ENCODE measurements around the gene COA6. TPM values are rescaled to one million over a fixed set of nuclear protein-coding genes. Genes with fewer than 3 reads are reported as not detected.

COA6 gene
- total and polyA plus RNA-seq, 8 donors, result 8.1 to 167 (median 52.3) TPM

GRCh38 chr1:234331507-234331906 is 41.7 kb upstream of the COA6 start:
- no peaks in the 10 kb centered on the region for H3K36me3 ChIP-seq
- WGBS, 5 donors, result 70 to 89% (median 86%) methylated on average over 2 of the region's 2 CpGs
- peaks cover 0 to 7% (median 2%) of the 10 kb centered on the region in 4 donors for H3K4me1 ChIP-seq
- TF ChIP-seq EP300 (IDR thresholded peaks at IDR 0.05), result no peak
- TF ChIP-seq POLR2A (IDR thresholded peaks at IDR 0.05), result no peak
- TF ChIP-seq POLR2AphosphoS5 (IDR thresholded peaks at IDR 0.05), result no peak
- TF ChIP-seq CTCF (IDR thresholded peaks at IDR 0.05), result no peak
- intact Hi-C loops (cut with DNase I; ENCODE audit: low total_unique reads), result no loop called here
- no peak for DNase-seq
- peaks cover 0 to 13% (median 6%) of the 10 kb centered on the region in 4 donors for H3K9me3 ChIP-seq
- H3K27me3 ChIP-seq, result peaks cover 0 to under 1% (median 0%) of the 10 kb centered on the region in 3 donors
- no peak overlapping the region for H3K4me3 ChIP-seq
- H3K27ac ChIP-seq, result no peak overlapping the region

- no peak for DNase-seq
- Histone ChIP-seq H3K36me3 (no peaks in the 10 kb centered on the region), H3K27me3 (no peaks in the 10 kb centered on the region), H3K4me3 (no peak overlapping the region), H3K4me1 (no peaks in the 10 kb centered on the region), H3K27ac (no peak overlapping the region), H3K9me3 (peaks cover 0 to 36% (median 16%) of the 10 kb centered on the region in 4 donors)
- intact Hi-C loops (cut with DNase I; ENCODE audit: low total_unique reads), result no loop called here
- 69 to 84% (median 80%) methylated on average over 2 of the region's 2 CpGs for WGBS, 5 donors
- TF ChIP-seq CTCF (IDR thresholded peaks at IDR 0.05), result no peak
- TF ChIP-seq EP300 (IDR thresholded peaks at IDR 0.05), result no peak
- no peak for TF ChIP-seq POLR2AphosphoS5 (IDR thresholded peaks at IDR 0.05)
- no peak for TF ChIP-seq POLR2A (IDR thresholded peaks at IDR 0.05)
Measured at GRCh38 chr1:234336359-234336758, 36.9 kb upstream of the COA6 start.

GRCh38 chr1:234337233-234337632 is 36.0 kb upstream of the COA6 start:
- Histone ChIP-seq H3K4me1 (no peaks in the 10 kb centered on the region), H3K4me3 (no peak overlapping the region), H3K36me3 (no peaks in the 10 kb centered on the region), H3K27me3 (no peaks in the 10 kb centered on the region), H3K27ac (no peak overlapping the region), H3K9me3 (peaks cover 0 to 36% (median 16%) of the 10 kb centered on the region in 4 donors)
- no peak for DNase-seq
- intact Hi-C loops (cut with DNase I; ENCODE audit: low total_unique reads), result no loop called here
- TF ChIP-seq EP300 (IDR thresholded peaks at IDR 0.05), result no peak
- TF ChIP-seq POLR2AphosphoS5 (IDR thresholded peaks at IDR 0.05), result no peak
- no peak for TF ChIP-seq CTCF (IDR thresholded peaks at IDR 0.05)
- TF ChIP-seq POLR2A (IDR thresholded peaks at IDR 0.05), result no peak
- WGBS, 5 donors, result 92 to 99% (median 98%) methylated on average over 1 of the region's 1 CpG

- no peaks in the 10 kb centered on the region for H3K4me1 ChIP-seq
- no peak overlapping the region for H3K4me3 ChIP-seq
- DNase-seq, result no peak
- H3K36me3 ChIP-seq, result no peaks in the 10 kb centered on the region
- H3K9me3 ChIP-seq, result peaks cover 0 to 33% (median 16%) of the 10 kb centered on the region in 4 donors
- H3K27ac ChIP-seq, result no peak overlapping the region
- H3K27me3 ChIP-seq, result no peaks in the 10 kb centered on the region
- TF ChIP-seq POLR2A (IDR thresholded peaks at IDR 0.05) (no peak), EP300 (IDR thresholded peaks at IDR 0.05) (no peak), CTCF (IDR thresholded peaks at IDR 0.05) (no peak), POLR2AphosphoS5 (IDR thresholded peaks at IDR 0.05) (no peak)
- intact Hi-C loops (cut with DNase I; ENCODE audit: low total_unique reads), result no loop called here
- 84 to 94% (median 92%) methylated on average over 2 of the region's 2 CpGs for WGBS, 5 donors
Measured at GRCh38 chr1:234340528-234340927, 32.7 kb upstream of the COA6 start.

All from stomach (tissue), 9 donors.